HEK293 (cell line): ENCODE data around the gene FIBCD1.

ENCODE experiments used
- CTCF ChIP-seq: fragments of 450-650 bp; formaldehyde crosslinking; IDR thresholded peaks from 2 replicates; pipeline ENCODE4 v1.5.1; 2016; ENCODE audit warnings: missing biosample characterization, missing genetic modification characterization
- KLF8 ChIP-seq: fragments of 450-650 bp; formaldehyde crosslinking; IDR thresholded peaks from 2 replicates; pipeline ENCODE4 v1.5.1; 2016; ENCODE audit warnings: missing biosample characterization, missing genetic modification characterization
- PATZ1 ChIP-seq: fragments of 450-650 bp; formaldehyde crosslinking; IDR thresholded peaks from 2 replicates; pipeline ENCODE4 v1.5.1; 2016; ENCODE audit warnings: missing biosample characterization, missing genetic modification characterization
- ZNF146 ChIP-seq: fragments of 450-650 bp; formaldehyde crosslinking; IDR thresholded peaks from 2 replicates; pipeline ENCODE4 v1.5.1; 2016; ENCODE audit warnings: missing biosample characterization, missing genetic modification characterization
- ZNF2 ChIP-seq: fragments of 450-650 bp; formaldehyde crosslinking; IDR thresholded peaks from 2 replicates; pipeline ENCODE4 v1.5.1; 2016; ENCODE audit warnings: missing biosample characterization, missing genetic modification characterization
- ZNF274 ChIP-seq, 2 experiments: fragments of 200-500 bp in 1 of 2; fragments of 450-650 bp in 1 of 2; sonication (Bioruptor generic) in 1 of 2; formaldehyde crosslinking in 1 of 2; IDR thresholded peaks; 2 replicates each; pipeline versions ENCODE4 v1.5.1 to v1.6.1; 2014 to 2016; ENCODE audit warnings: borderline replicate concordance in 1 of 2, inconsistent platforms in 1 of 2, low read length in 1 of 2, missing biosample characterization in 1 of 2, missing genetic modification characterization in 1 of 2
- ZNF366 ChIP-seq: fragments of 450-650 bp; formaldehyde crosslinking; conservative IDR thresholded peaks from 2 replicates; pipeline ENCODE4 v1.5.1; 2016; ENCODE audit warnings: missing biosample characterization, missing genetic modification characterization
- ZNF501 ChIP-seq: fragments of 450-650 bp; formaldehyde crosslinking; IDR thresholded peaks from 2 replicates; pipeline ENCODE4 v1.5.1; 2016; ENCODE audit warnings: missing biosample characterization, missing genetic modification characterization
- ZNF701 ChIP-seq: fragments of 450-650 bp; formaldehyde crosslinking; IDR thresholded peaks from 2 replicates; pipeline ENCODE4 v1.5.1; 2016; ENCODE audit warnings: missing biosample characterization, missing genetic modification characterization
- ZNF785 ChIP-seq: fragments of 450-650 bp; formaldehyde crosslinking; IDR thresholded peaks from 2 replicates; pipeline ENCODE4 v1.5.1; 2016; ENCODE audit warnings: missing biosample characterization, missing genetic modification characterization
- TF ChIP-seq, protein P1 (sequence below): fragments of 450-650 bp; formaldehyde crosslinking; IDR thresholded peaks from 2 replicates; pipeline ENCODE4 v1.5.1; 2016; ENCODE audit warnings: missing biosample characterization, missing genetic modification characterization
- TF ChIP-seq, protein P2 (sequence below): fragments of 450-650 bp; formaldehyde crosslinking; IDR thresholded peaks from 2 replicates; pipeline ENCODE4 v1.5.1; 2016; ENCODE audit warnings: missing biosample characterization, missing genetic modification characterization

DNA sequence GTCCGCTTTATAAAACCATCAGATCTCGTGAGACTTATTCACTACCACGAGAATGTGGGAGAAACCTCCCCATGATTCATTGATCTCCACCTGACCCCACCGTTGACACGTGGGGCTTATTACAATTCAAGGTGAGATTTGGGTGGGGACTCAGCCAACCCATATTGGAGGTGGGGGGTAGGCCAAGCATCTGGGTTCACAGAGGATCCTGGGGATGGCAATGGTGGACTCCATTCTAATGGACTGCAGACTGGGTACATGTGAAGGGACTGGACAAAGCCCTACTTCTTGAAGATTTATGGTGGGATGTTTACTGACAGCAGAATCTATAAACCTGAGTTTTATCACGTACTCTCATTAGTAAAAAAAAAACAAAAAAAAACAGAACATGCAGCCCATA lies 57.5 kb downstream of the FIBCD1 start:
- no peak for TF ChIP-seq CTCF (tag by site-specific recombination)
- TF ChIP-seq ZNF2 (tag by site-specific recombination): no peak
- TF ChIP-seq ZNF785 (tag by site-specific recombination): no peak
- no peak for TF ChIP-seq ZNF501
- no peak for TF ChIP-seq ZNF366 (tag by site-specific recombination)
- no peak for TF ChIP-seq ZNF274 (IDR thresholded peaks at IDR 0.05; ENCODE audit: low read length)
- TF ChIP-seq ZNF274 (tag by site-specific recombination; IDR thresholded peaks at IDR 0.05; ENCODE audit: borderline replicate concordance): no peak
- no peak for TF ChIP-seq KLF8
- TF ChIP-seq, protein P1, sequence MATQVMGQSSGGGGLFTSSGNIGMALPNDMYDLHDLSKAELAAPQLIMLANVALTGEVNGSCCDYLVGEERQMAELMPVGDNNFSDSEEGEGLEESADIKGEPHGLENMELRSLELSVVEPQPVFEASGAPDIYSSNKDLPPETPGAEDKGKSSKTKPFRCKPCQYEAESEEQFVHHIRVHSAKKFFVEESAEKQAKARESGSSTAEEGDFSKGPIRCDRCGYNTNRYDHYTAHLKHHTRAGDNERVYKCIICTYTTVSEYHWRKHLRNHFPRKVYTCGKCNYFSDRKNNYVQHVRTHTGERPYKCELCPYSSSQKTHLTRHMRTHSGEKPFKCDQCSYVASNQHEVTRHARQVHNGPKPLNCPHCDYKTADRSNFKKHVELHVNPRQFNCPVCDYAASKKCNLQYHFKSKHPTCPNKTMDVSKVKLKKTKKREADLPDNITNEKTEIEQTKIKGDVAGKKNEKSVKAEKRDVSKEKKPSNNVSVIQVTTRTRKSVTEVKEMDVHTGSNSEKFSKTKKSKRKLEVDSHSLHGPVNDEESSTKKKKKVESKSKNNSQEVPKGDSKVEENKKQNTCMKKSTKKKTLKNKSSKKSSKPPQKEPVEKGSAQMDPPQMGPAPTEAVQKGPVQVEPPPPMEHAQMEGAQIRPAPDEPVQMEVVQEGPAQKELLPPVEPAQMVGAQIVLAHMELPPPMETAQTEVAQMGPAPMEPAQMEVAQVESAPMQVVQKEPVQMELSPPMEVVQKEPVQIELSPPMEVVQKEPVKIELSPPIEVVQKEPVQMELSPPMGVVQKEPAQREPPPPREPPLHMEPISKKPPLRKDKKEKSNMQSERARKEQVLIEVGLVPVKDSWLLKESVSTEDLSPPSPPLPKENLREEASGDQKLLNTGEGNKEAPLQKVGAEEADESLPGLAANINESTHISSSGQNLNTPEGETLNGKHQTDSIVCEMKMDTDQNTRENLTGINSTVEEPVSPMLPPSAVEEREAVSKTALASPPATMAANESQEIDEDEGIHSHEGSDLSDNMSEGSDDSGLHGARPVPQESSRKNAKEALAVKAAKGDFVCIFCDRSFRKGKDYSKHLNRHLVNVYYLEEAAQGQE (tag by site-specific recombination): no peak
- TF ChIP-seq ZNF146 (tag by site-specific recombination): no peak
- no peak for TF ChIP-seq ZNF701 (tag by site-specific recombination)
- TF ChIP-seq, protein P2, sequence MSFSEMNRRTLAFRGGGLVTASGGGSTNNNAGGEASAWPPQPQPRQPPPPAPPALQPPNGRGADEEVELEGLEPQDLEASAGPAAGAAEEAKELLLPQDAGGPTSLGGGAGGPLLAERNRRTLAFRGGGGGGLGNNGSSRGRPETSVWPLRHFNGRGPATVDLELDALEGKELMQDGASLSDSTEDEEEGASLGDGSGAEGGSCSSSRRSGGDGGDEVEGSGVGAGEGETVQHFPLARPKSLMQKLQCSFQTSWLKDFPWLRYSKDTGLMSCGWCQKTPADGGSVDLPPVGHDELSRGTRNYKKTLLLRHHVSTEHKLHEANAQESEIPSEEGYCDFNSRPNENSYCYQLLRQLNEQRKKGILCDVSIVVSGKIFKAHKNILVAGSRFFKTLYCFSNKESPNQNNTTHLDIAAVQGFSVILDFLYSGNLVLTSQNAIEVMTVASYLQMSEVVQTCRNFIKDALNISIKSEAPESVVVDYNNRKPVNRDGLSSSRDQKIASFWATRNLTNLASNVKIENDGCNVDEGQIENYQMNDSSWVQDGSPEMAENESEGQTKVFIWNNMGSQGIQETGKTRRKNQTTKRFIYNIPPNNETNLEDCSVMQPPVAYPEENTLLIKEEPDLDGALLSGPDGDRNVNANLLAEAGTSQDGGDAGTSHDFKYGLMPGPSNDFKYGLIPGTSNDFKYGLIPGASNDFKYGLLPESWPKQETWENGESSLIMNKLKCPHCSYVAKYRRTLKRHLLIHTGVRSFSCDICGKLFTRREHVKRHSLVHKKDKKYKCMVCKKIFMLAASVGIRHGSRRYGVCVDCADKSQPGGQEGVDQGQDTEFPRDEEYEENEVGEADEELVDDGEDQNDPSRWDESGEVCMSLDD (tag by site-specific recombination): no peak
- TF ChIP-seq PATZ1 (tag by site-specific recombination): no peak
